Naive thymus-derived CD8-positive, alpha-beta T cell (primary cell): ENCODE data around the gene PPP1R16B. TPM values are rescaled to one million over a fixed set of nuclear protein-coding genes. Genes with fewer than 3 reads are reported as not detected.

ENCODE experiments used
- ATAC-seq, 2 donors: fragments of 150-1000 bp; cut with Tn5 transposase in 1 of 2; sonication (Bioruptor Pico), chemical (Tn5 transposase) in 1 of 2; 1 replicate in 1 of 2; 2 replicates in 1 of 2; pipeline ENCODE4 v1.10.0; 2021; ENCODE audit warnings: mild to moderate bottlenecking in 2 of 2, moderate library complexity in 2 of 2
- POLR2A ChIA-PET: fragments of 350-600 bp; sonication (Branson Sonifier 250); formaldehyde crosslinking; loops from one replicate; lab custom pipeline; 2021; ENCODE audit warnings: antibody characterized with exemption; lab: Charles Lee
- DNase-seq, 10 donors: peaks; one replicate each; pipeline versions ENCODE4 v3.0.0 to v3.0.0-alpha.2; 2020 to 2022
- H3K27ac Mint-ChIP-seq, 10 donors: one replicate each; pipeline ENCODE4 v1.8.0; 2020 to 2022; ENCODE audit warnings: mild to moderate bottlenecking in 10 of 10, mixed read lengths in 10 of 10, moderate library complexity in 4 of 10, inconsistent platforms in 1 of 10
- H3K27me3 Mint-ChIP-seq, 5 donors: one replicate each; pipeline ENCODE4 v1.8.0; 2021 to 2022; ENCODE audit warnings: mixed read lengths in 5 of 5
- H3K36me3 Mint-ChIP-seq, 3 donors: one replicate each; pipeline ENCODE4 v1.8.0; 2020 to 2022; ENCODE audit warnings: mixed read lengths in 3 of 3, mild to moderate bottlenecking in 2 of 3, inconsistent platforms in 1 of 3
- H3K4me1 Mint-ChIP-seq, 4 donors: one replicate each; pipeline ENCODE4 v1.8.0; 2021 to 2022; ENCODE audit warnings: mixed read lengths in 4 of 4
- H3K4me3 Mint-ChIP-seq, 10 donors: one replicate each; pipeline ENCODE4 v1.8.0; 2020 to 2022; ENCODE audit warnings: mild to moderate bottlenecking in 10 of 10, mixed read lengths in 10 of 10, moderate library complexity in 6 of 10, inconsistent platforms in 1 of 10
- H3K9me3 Mint-ChIP-seq, 9 donors: one replicate each; pipeline ENCODE4 v1.8.0; 2020 to 2022; ENCODE audit warnings: mixed read lengths in 9 of 9, mild to moderate bottlenecking in 3 of 9, inconsistent platforms in 1 of 9, moderate library complexity in 1 of 9
- polyA plus RNA-seq, 3 donors: library from polyadenylated mRNA; unstranded; fragments of 300-500 nt; fragmentation: Illumina TruSeq; gene quantifications; one replicate each; pipeline ENCODE4 v1.2.3, GENCODE V29; 2021
- total RNA-seq, 8 experiments: library from RNA in 2 of 8; stranded (reverse) in 2 of 8; gene quantifications; one replicate each; pipeline ENCODE4 v1.2.3 and lab custom pipeline; 2021 to 2026

Gene PPP1R16B
- total and polyA plus RNA-seq, 5 experiments from 2014 or later: 9.7 to 33.6 (median 15.6) TPM

DNA sequence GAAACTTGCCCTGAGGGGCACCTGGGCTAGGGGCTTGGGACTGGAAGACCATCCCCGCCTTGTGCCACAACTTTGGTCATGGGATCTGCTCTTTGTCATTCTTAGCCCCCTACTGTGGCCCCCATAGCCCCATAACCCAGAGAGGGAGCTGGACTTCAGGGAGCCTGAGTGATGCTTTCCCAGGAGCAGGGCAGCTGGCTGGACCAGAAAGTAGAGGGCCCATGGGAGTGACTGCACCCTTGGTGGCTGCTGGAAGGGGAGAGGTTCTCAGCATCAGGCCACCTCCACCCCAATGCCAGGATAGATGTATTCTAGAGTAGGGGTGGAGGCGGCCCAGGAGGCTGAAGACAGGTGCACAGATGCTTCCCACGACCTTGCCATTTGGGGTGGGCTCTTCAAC is 114.9 kb downstream of the PPP1R16B start:
- Mint-ChIP-seq H3K9me3 (no peaks in the 10 kb centered on the region), H3K4me3 (no peak overlapping the region), H3K27me3 (no peaks in the 10 kb centered on the region), H3K36me3 (peaks cover 0 to 28% (median 0%) of the 10 kb centered on the region in 3 donors), H3K27ac (peak overlapping the region in 1 of 10 donors; percentile 59), H3K4me1 (peaks cover 0 to 3% (median 1%) of the 10 kb centered on the region in 4 donors)
- no peak for DNase-seq
- POLR2A ChIA-PET: no interaction called here
- no peak for ATAC-seq

- Mint-ChIP-seq H3K9me3 (no peaks in the 10 kb centered on the region), H3K36me3 (peaks cover 0 to 23% (median 0%) of the 10 kb centered on the region in 3 donors), H3K4me3 (no peak overlapping the region), H3K27me3 (no peaks in the 10 kb centered on the region), H3K27ac (no peak overlapping the region), H3K4me1 (peaks cover 0 to 6% (median 3%) of the 10 kb centered on the region in 4 donors)
- ATAC-seq (no peak), DNase-seq (no peak)
- POLR2A ChIA-PET: no interaction called here
Measured at GRCh38 chr20:38920851-38921250, 115.4 kb downstream of the PPP1R16B start.

DNA sequence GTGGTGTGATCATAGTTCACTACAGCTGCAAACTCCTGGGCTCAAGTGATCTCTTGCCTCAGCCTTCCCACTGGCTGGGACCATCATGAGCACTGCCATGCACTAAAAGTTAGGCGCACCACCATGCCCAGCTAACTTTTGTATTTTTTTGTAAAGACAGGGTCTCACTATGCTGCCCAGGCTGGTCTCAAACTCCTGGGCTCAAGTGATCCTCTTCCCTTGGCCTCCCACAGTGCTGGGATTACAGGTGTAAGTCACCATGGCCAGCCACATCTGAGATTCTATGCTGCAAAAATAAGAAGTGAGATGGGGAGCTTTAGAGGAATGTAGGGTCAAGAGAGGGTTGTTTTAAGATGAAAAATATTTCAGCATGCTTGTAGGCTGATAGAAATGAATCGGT is 119.2 kb downstream of the PPP1R16B start:
- H3K4me1 Mint-ChIP-seq: peaks cover 6 to 18% (median 12%) of the 10 kb centered on the region in 4 donors
- peaks cover 0 to 9% (median 0%) of the 10 kb centered on the region in 3 donors for H3K36me3 Mint-ChIP-seq
- peak overlapping the region in 7 of 10 donors; percentile 13 to 83 (median 40) for H3K4me3 Mint-ChIP-seq
- H3K9me3 Mint-ChIP-seq: no peaks in the 10 kb centered on the region
- POLR2A ChIA-PET: no interaction called here
- no peaks in the 10 kb centered on the region for H3K27me3 Mint-ChIP-seq
- ATAC-seq: no peak
- DNase-seq: no peak
- H3K27ac Mint-ChIP-seq: peak overlapping the region in 7 of 10 donors; percentile 4 to 75 (median 39)

DNA sequence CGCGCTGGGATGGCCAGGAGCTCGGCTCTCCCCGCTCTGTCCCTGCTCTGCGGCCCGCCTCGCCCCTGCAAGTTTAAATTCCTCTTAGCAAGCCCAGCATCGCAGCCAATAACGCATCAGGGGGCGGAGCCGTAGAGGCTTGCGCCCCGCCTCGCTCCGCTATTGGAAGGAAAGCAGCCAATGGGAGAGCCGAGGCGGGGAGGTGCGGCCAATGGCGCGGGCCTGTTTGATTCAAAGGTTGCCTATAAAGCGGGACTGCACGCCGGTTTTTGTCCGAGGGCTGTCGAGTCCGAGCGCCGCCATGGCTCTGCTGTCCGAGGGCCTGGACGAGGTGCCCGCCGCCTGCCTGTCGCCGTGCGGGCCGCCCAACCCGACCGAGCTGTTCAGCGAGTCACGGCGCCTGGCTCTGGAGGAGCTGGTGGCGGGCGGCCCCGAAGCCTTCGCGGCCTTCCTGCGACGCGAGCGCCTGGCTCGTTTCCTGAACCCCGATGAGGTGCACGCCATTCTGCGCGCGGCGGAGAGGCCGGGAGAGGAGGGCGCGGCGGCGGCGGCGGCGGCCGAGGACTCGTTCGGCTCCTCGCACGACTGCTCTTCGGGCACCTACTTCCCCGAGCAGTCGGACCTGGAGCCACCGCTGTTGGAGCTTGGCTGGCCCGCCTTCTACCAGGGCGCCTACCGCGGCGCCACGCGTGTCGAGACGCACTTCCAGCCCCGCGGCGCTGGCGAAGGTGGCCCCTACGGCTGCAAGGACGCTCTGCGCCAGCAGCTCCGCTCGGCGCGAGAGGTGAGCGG is 120.8 kb downstream of the PPP1R16B start, which contains the start of gene FAM83D:
TSS of gene FAM83D (plus strand) at position 276 of the 792 bp plus-strand sequence. CDS start at position 302, 26 bp downstream.
- peak within 1 kb of the TSS; percentile 20 to 89 (median 71) for H3K27ac Mint-ChIP-seq
- DNase-seq: peak; percentile 83 to 93 (median 90)
- peaks cover 6 to 22% (median 15%) of the 10 kb centered on the region in 4 donors for H3K4me1 Mint-ChIP-seq
- POLR2A ChIA-PET: interaction anchor here (0.7 to 1.7 kb wide), 4 partner anchors 36 to 456 kb away, joined by 3 to 17 read pairs (median 3); partner anchors contain the start of gene DHX35
- H3K4me3 Mint-ChIP-seq: peak within 1 kb of the TSS; percentile 73 to 85 (median 83)
- peak; percentile 95 to 96 for ATAC-seq
- H3K9me3 Mint-ChIP-seq: no peaks in the 10 kb centered on the region
- H3K27me3 Mint-ChIP-seq: no peaks in the 10 kb centered on the region
- peaks cover 0 to 4% (median 0%) of the 10 kb centered on the region in 3 donors for H3K36me3 Mint-ChIP-seq

DNA sequence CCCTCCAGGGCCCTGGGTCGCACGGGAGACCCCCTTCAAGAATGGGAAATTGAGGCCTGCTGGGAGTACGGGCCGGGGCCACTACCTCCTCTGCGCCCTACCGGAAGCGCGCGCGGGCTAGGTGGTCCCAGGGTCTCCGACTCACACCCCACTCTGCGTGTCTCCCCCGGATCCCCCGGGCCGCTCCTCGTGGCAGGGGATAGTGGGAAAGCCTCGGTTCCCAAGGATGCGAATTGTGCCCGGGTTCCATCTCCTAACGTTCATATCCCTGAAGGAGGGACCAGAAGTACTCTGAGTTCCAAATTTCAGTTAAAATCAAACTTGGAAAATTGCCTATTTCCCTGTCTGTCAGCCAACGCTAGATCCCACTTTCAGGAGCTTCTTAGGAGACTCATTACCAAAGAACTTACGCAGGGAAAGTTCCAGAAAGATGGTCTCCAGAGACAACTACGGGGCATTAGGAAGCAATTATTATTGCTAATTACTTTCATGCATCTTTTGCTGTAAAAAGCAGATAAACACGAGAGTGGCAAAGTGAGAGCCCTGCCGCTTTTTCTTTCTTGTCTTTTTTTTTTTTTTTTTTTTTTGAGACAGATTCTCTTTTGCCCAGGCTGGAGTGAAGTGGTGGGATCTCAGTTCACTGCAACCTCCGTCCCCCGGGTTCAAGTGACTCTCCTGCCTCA is 121.6 kb downstream of the PPP1R16B start:
- Mint-ChIP-seq H3K27ac (peak overlapping the region in 5 of 10 donors; percentile 29 to 81 (median 71)), H3K36me3 (peaks cover 0 to 4% (median 0%) of the 10 kb centered on the region in 3 donors), H3K4me1 (peaks cover 6 to 22% (median 15%) of the 10 kb centered on the region in 4 donors), H3K27me3 (no peaks in the 10 kb centered on the region), H3K4me3 (peak overlapping the region; percentile 73 to 85 (median 83)), H3K9me3 (no peaks in the 10 kb centered on the region)
- ATAC-seq (no peak), DNase-seq (no peak)
- POLR2A ChIA-PET: interaction anchor here (0.7 to 1.7 kb wide), 5 partner anchors 26 to 141 kb away, joined by 3 to 17 read pairs (median 4); partner anchors contain the start of gene DHX35

GRCh38 chr20:38927902-38928578 is 122.5 kb downstream of the PPP1R16B start:
- POLR2A ChIA-PET: interaction anchor here (0.7 to 1.6 kb wide), 2 partner anchors 124 to 140 kb away, joined by 3 to 7 read pairs; no protein-coding TSS in a partner anchor
- H3K9me3 Mint-ChIP-seq: no peaks in the 10 kb centered on the region
- peaks cover 6 to 22% (median 15%) of the 10 kb centered on the region in 4 donors for H3K4me1 Mint-ChIP-seq
- ATAC-seq: no peak
- DNase-seq: no peak
- H3K27me3 Mint-ChIP-seq: no peaks in the 10 kb centered on the region
- H3K27ac Mint-ChIP-seq: peak overlapping the region in 2 of 10 donors; percentile 12 to 47
- H3K36me3 Mint-ChIP-seq: peaks cover 0 to 2% (median 0%) of the 10 kb centered on the region in 3 donors
- peak overlapping the region; percentile 45 to 85 (median 78) for H3K4me3 Mint-ChIP-seq

DNA sequence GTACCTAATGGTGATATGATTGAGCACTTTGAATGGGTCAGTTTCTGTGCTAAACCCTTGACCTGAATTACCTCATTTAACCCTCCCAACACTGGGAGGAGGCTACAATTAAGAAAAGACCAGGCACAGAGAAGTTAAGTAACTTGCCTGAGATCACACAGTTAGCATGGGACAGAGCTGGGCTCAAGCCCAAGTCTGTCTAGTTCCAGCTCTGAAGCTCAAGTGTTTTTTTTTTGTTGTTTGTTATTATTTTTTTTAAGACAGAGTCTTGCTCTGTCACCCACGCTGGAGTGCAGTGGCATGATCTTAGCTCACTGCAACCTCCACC is 124.7 kb downstream of the PPP1R16B start:
- Mint-ChIP-seq H3K27ac (no peak overlapping the region), H3K4me1 (peaks cover 6 to 21% (median 14%) of the 10 kb centered on the region in 4 donors), H3K9me3 (no peaks in the 10 kb centered on the region), H3K4me3 (no peak overlapping the region), H3K27me3 (no peaks in the 10 kb centered on the region), H3K36me3 (no peaks in the 10 kb centered on the region)
- POLR2A ChIA-PET: no interaction called here
- no peak for ATAC-seq
- DNase-seq: no peak

- no peak for DNase-seq
- no peak overlapping the region for H3K4me3 Mint-ChIP-seq
- no peaks in the 10 kb centered on the region for H3K36me3 Mint-ChIP-seq
- no peak overlapping the region for H3K27ac Mint-ChIP-seq
- peaks cover 6 to 16% (median 12%) of the 10 kb centered on the region in 4 donors for H3K4me1 Mint-ChIP-seq
- ATAC-seq: no peak
- H3K9me3 Mint-ChIP-seq: no peaks in the 10 kb centered on the region
- H3K27me3 Mint-ChIP-seq: no peaks in the 10 kb centered on the region
- POLR2A ChIA-PET: no interaction called here
Measured at GRCh38 chr20:38931984-38932383, 126.5 kb downstream of the PPP1R16B start.

DNA sequence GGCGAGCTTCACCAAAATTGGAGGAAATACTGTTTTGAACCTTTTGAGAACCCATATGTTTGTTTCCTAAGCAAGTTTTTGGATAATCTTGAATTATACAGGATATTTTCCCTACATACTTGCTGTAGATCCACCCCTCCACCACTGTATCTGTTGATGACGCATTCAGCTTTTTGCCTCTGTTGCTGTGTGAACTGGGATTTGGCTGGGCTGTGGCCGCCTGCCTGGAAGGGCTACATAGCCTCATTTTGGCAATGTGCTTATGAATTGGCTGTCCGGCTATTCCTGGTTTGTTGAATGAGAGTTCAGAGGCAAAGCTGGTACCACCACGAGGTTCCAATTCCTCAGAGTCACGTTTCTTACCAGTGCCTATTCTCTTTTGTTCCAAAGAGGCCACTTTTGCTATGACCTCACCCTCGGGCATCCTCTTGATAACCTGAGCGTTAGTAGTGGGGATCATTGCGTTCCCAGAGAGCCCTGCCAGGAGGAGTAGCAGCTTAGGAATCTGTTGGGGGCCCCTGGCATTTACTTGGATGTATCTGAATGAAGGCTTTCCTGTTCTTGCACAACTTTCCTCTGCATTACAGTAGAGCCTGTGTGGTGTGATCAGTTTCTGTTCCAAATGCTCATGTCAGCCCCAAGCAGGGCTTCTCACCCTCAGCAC is 127.1 kb downstream of the PPP1R16B start:
- Mint-ChIP-seq H3K36me3 (no peaks in the 10 kb centered on the region), H3K9me3 (no peaks in the 10 kb centered on the region), H3K4me1 (peaks cover 6 to 13% (median 11%) of the 10 kb centered on the region in 4 donors), H3K4me3 (no peak overlapping the region), H3K27me3 (no peaks in the 10 kb centered on the region), H3K27ac (no peak overlapping the region)
- POLR2A ChIA-PET: no interaction called here
- ATAC-seq (no peak), DNase-seq (no peak)

- Mint-ChIP-seq H3K27ac (no peak overlapping the region), H3K4me1 (peaks cover 0 to 5% (median 4%) of the 10 kb centered on the region in 4 donors), H3K4me3 (no peak overlapping the region), H3K27me3 (no peaks in the 10 kb centered on the region), H3K9me3 (no peaks in the 10 kb centered on the region), H3K36me3 (peaks cover 0 to 3% (median 0%) of the 10 kb centered on the region in 3 donors)
- DNase-seq: no peak
- ATAC-seq: no peak
- POLR2A ChIA-PET: no interaction called here
Measured at GRCh38 chr20:38934530-38934929, 129.0 kb downstream of the PPP1R16B start.

DNA sequence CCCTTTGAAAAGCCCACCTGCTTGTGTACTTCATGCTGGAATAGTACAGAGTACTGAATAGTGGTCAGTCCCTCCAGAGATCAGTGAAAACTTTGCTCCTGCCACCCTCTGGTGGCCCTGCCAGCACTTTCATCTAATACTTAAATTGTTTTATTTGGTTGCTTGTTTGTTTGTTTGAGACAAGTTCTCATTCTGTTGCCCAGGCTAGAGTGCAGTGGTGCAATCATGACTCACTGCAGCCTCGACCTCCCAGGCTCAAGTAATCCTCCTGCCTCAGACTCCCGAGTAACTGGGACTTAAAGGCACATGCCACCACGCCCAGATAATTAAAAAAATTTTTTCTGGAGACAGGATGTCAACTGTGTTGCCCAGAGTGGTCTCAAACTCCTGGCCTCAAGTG is 129.8 kb downstream of the PPP1R16B start:
- Mint-ChIP-seq H3K27me3 (no peaks in the 10 kb centered on the region), H3K27ac (no peak overlapping the region), H3K4me3 (no peak overlapping the region), H3K4me1 (peaks cover 0 to 3% (median 0%) of the 10 kb centered on the region in 4 donors), H3K9me3 (no peaks in the 10 kb centered on the region), H3K36me3 (peaks cover 0 to 3% (median 0%) of the 10 kb centered on the region in 3 donors)
- ATAC-seq (no peak), DNase-seq (no peak)
- POLR2A ChIA-PET: no interaction called here

GRCh38 chr20:38935967-38936407 is 130.5 kb downstream of the PPP1R16B start:
- H3K4me1 Mint-ChIP-seq: peaks cover 0 to 3% (median 0%) of the 10 kb centered on the region in 4 donors
- no peak overlapping the region for H3K27ac Mint-ChIP-seq
- no peaks in the 10 kb centered on the region for H3K9me3 Mint-ChIP-seq
- peaks cover 0 to 5% (median 0%) of the 10 kb centered on the region in 3 donors for H3K36me3 Mint-ChIP-seq
- POLR2A ChIA-PET: no interaction called here
- ATAC-seq: no peak
- H3K4me3 Mint-ChIP-seq: no peak overlapping the region
- no peak for DNase-seq
- H3K27me3 Mint-ChIP-seq: no peaks in the 10 kb centered on the region
